Smooth muscle cell (in vitro differentiated cells): ENCODE measurements around the gene CEBPB. TPM values are rescaled to one million over a fixed set of nuclear protein-coding genes. Genes with fewer than 3 reads are reported as not detected.
"Not testable (repeated sequence)": the region's sequence is repeated elsewhere in the genome, so short reads cannot be mapped to it uniquely, and the experiment has no call there.

ENCODE experiments used
- DNase-seq: peaks from one replicate; lab custom pipeline; 2025; ENCODE audit not compliant: unreplicated experiment; lab: John Stamatoyannopoulos, UW
- H2AFZ ChIP-seq: fragments of 200-600 bp; sonication (generic); 2 replicates; pipeline ENCODE4 v1.6.0; 2016; ENCODE audit warnings: antibody characterized with exemption, low read depth, mild to moderate bottlenecking
- H3F3A ChIP-seq: fragments of 200-600 bp; sonication (generic); 2 replicates; pipeline ENCODE4 v1.6.0; 2017; ENCODE audit warnings: antibody characterized with exemption, low read depth
- H3K27ac ChIP-seq: fragments of 200-600 bp; sonication (generic); 2 replicates; pipeline ENCODE4 v1.5.1; 2016; ENCODE audit warnings: low read depth, mild to moderate bottlenecking
- H3K27me3 ChIP-seq: fragments of 200-600 bp; sonication (generic); 2 replicates; pipeline ENCODE4 v1.6.1; 2016; ENCODE audit warnings: low read depth, mild to moderate bottlenecking
- H3K36me3 ChIP-seq: fragments of 200-600 bp; sonication (generic); 2 replicates; pipeline ENCODE4 v1.5.1; 2016; ENCODE audit warnings: low read depth
- H3K4me1 ChIP-seq: fragments of 200-600 bp; sonication (generic); 2 replicates; pipeline ENCODE4 v1.5.1; 2016; ENCODE audit warnings: low read depth
- H3K4me2 ChIP-seq: fragments of 200-600 bp; sonication (generic); 2 replicates; pipeline ENCODE4 v1.6.0; 2016; ENCODE audit warnings: mild to moderate bottlenecking
- H3K4me3 ChIP-seq: fragments of 200-600 bp; sonication (generic); 2 replicates; pipeline ENCODE4 v1.5.1; 2016; ENCODE audit warnings: mild to moderate bottlenecking
- H3K79me2 ChIP-seq: fragments of 200-600 bp; sonication (generic); 2 replicates; pipeline ENCODE4 v1.6.0; 2016; ENCODE audit warnings: low read depth, mild to moderate bottlenecking
- H3K9ac ChIP-seq: fragments of 200-600 bp; sonication (generic); 2 replicates; pipeline ENCODE4 v1.6.0; 2016; ENCODE audit warnings: low read depth
- H3K9me3 ChIP-seq: fragments of 200-600 bp; sonication (generic); replicated peaks from 2 replicates; pipeline ENCODE4 v1.5.1; 2016; ENCODE audit warnings: low read depth
- H4K20me1 ChIP-seq: fragments of 200-600 bp; sonication (generic); 2 replicates; pipeline ENCODE4 v1.6.0; 2016; ENCODE audit warnings: low read depth
- CTCF ChIP-seq: fragments of 200-600 bp; sonication (generic); IDR thresholded peaks from 2 replicates; pipeline ENCODE4 v1.5.1; 2017; ENCODE audit warnings: borderline replicate concordance, mild to moderate bottlenecking, antibody characterized with exemption; ENCODE audit not compliant: insufficient read depth, poor library complexity, severe bottlenecking
- whole genome bisulfite sequencing: methylation state at CpG from one replicate; pipeline ENCODE4 v1.1.7; 2016; ENCODE audit warnings: low lambda C conversion rate; 5-methylcytosine and 5-hydroxymethylcytosine counted together
- polyA plus RNA-seq: library from polyadenylated mRNA; unstranded; fragments of >200 nt; fragmentation: Nextera tagmentation; extraction: Ambion mirVana; gene quantifications from 2 replicates; pipeline ENCODE4 v1.2.1, GENCODE V29; 2016
- total RNA-seq: library from RNA; depleted of rRNA; stranded (reverse); fragments of >200 nt; gene quantifications from 2 replicates; pipeline ENCODE4 v1.2.3, GENCODE V29; 2014

The CEBPB gene
- total and polyA plus RNA-seq, 2 experiments from 2014 or later: 38.0 to 117 TPM

DNA sequence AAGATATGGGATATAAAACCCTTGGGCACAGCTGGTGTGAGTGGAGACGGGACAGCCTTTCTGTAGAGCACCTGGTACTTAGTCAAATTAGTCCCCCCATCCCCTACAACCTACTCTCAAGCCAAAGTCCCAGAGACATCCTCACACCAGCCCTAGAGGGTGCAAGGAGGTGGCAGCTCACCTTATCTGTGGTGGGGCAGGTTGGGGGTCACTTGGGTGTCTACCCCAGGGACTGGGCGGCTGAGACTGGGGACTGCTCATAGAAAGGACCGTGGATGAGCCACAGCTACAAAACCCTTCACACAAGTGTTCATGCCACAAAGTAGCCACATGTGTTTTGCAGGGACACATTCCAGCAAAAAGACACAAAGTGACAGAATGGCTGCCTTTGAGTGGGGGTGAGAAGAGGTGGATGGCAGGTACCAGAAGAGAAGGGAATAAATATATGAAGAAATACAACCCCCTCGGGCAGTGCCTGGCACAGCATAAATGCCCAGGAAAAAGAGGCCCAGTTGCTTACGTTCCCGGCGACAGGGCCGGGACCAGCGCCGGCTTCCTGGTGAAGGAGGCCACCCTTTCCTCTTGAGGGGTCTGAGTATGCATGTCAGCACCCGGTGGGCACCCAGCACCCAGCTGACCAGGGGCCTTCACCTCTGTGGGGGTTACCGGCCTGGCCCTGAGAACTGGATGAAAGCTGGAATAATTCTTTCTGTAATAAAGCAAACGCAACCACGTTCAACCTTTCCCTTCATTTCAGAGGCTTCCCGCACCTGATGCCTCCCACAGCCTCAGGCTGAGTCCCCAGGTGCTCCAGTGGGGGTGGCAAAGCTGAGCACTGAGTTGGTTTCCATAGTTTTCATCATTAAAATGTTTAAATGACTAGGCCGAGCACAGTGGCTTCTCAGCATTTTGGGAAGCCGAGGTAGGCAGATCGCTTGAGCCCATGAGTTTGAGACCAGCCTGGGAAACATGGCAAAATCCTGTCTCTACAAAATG lies 14.4 kb upstream of the CEBPB start:
- H3K9me3 ChIP-seq: no peaks in the 10 kb centered on the region
- H3F3A ChIP-seq: no peaks in the 10 kb centered on the region
- TF ChIP-seq CTCF: no peak
- H3K27ac ChIP-seq: no peak overlapping the region
- peaks cover 3% of the 10 kb centered on the region for H3K4me1 ChIP-seq
- H3K27me3 ChIP-seq: no peaks in the 10 kb centered on the region
- H3K36me3 ChIP-seq: no peaks in the 10 kb centered on the region
- no peak for DNase-seq
- H4K20me1 ChIP-seq: no peaks in the 10 kb centered on the region
- no peak overlapping the region for H2AFZ ChIP-seq
- no peak overlapping the region for H3K9ac ChIP-seq
- no peak overlapping the region for H3K4me3 ChIP-seq
- no peak overlapping the region for H3K4me2 ChIP-seq
- WGBS: 95% methylated on average over 18 of the region's 18 CpGs
- no peaks in the 10 kb centered on the region for H3K79me2 ChIP-seq

DNA sequence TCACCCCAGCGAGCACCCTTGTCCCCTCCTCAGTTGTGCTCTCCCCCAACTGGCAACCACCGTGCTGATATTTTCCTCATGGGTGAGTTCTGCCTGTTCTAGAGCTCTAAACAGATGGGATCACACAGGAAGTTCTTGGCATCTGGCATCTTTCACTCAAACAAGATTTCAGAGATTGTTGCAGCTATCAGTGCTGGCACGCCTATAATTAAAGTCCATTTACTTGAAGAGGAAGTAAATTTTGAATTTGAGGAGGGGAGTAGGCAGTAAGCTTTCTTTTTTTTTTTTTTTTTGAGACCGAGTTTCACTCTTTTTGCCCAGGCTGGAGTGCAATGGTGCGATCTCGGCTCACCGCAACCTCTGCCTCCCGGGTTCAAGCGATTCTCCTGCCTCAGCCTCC lies 12.0 kb upstream of the CEBPB start:
- H3K4me3 ChIP-seq, H3K27me3 ChIP-seq, H2AFZ ChIP-seq, H3K27ac ChIP-seq, H4K20me1 ChIP-seq, H3K79me2 ChIP-seq, H3K4me1 ChIP-seq, H3K9me3 ChIP-seq, DNase-seq, H3K9ac ChIP-seq, H3K36me3 ChIP-seq, H3K4me2 ChIP-seq, H3F3A ChIP-seq: not testable (repeated sequence)
- 92% methylated on average over 9 of the region's 9 CpGs for WGBS

GRCh38 chr20:50181344-50181743 lies 9.3 kb upstream of the CEBPB start:
- H3K4me1 ChIP-seq: no peaks in the 10 kb centered on the region
- no peak overlapping the region for H2AFZ ChIP-seq

GRCh38 chr20:50182346-50182745 lies 8.3 kb upstream of the CEBPB start:
- no peaks in the 10 kb centered on the region for H3K27me3 ChIP-seq
- H3K79me2 ChIP-seq: no peaks in the 10 kb centered on the region
- TF ChIP-seq CTCF: no peak
- H3K4me1 ChIP-seq: no peaks in the 10 kb centered on the region
- no peaks in the 10 kb centered on the region for H3K9me3 ChIP-seq
- H3K4me2 ChIP-seq: no peak overlapping the region
- no peaks in the 10 kb centered on the region for H3K36me3 ChIP-seq
- WGBS: 93% methylated on average over 2 of the region's 2 CpGs
- no peak overlapping the region for H3K4me3 ChIP-seq
- no peak overlapping the region for H2AFZ ChIP-seq
- H3K27ac ChIP-seq: no peak overlapping the region
- no peaks in the 10 kb centered on the region for H4K20me1 ChIP-seq
- H3F3A ChIP-seq: no peaks in the 10 kb centered on the region
- no peak for DNase-seq
- no peak overlapping the region for H3K9ac ChIP-seq

More at GRCh38 chr20:50181344-50181743, 9.3 kb upstream of the CEBPB start:
- 97% methylated on average over 10 of the region's 10 CpGs for WGBS
- Histone ChIP-seq H3K79me2 (no peaks in the 10 kb centered on the region), H3K27me3 (no peaks in the 10 kb centered on the region), H3K36me3 (no peaks in the 10 kb centered on the region), H3K9ac (no peak overlapping the region), H3F3A (no peaks in the 10 kb centered on the region), H3K4me3 (no peak overlapping the region), H3K4me2 (no peak overlapping the region), H3K9me3 (no peaks in the 10 kb centered on the region), H3K27ac (no peak overlapping the region), H4K20me1 (no peaks in the 10 kb centered on the region)
- no peak for DNase-seq
- TF ChIP-seq CTCF: no peak
